HL-60 (cell line): ENCODE results near the gene MTX2.

Source experiments
- GABPA ChIP-seq: IDR thresholded peaks from 2 replicates; pipeline ENCODE4 v1.6.1; 2012; ENCODE audit warnings: low read depth
- POLR2AphosphoS5 ChIP-seq: IDR thresholded peaks from 2 replicates; pipeline ENCODE4 v1.6.1; 2012; ENCODE audit warnings: low read depth
- TF ChIP-seq, protein P1 (sequence below): IDR thresholded peaks from one replicate; pipeline ENCODE4 v1.5.1; 2011; ENCODE audit warnings: low read length, control low read depth, inconsistent platforms; ENCODE audit not compliant: insufficient read depth

GRCh38 chr2:176227874-176228273 is 41.4 kb upstream of the MTX2 start:
- TF ChIP-seq, protein P1, sequence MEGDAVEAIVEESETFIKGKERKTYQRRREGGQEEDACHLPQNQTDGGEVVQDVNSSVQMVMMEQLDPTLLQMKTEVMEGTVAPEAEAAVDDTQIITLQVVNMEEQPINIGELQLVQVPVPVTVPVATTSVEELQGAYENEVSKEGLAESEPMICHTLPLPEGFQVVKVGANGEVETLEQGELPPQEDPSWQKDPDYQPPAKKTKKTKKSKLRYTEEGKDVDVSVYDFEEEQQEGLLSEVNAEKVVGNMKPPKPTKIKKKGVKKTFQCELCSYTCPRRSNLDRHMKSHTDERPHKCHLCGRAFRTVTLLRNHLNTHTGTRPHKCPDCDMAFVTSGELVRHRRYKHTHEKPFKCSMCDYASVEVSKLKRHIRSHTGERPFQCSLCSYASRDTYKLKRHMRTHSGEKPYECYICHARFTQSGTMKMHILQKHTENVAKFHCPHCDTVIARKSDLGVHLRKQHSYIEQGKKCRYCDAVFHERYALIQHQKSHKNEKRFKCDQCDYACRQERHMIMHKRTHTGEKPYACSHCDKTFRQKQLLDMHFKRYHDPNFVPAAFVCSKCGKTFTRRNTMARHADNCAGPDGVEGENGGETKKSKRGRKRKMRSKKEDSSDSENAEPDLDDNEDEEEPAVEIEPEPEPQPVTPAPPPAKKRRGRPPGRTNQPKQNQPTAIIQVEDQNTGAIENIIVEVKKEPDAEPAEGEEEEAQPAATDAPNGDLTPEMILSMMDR: no peak
- TF ChIP-seq POLR2AphosphoS5: no peak
- TF ChIP-seq GABPA: no peak
